ENCODE data around the gene GASK1A.

Gene GASK1A

GRCh38 chr3:43072361-43072760 lies 93.2 kb downstream of the GASK1A start:
- Histone ChIP-seq H3K23ac (ENCODE audit: low read length in 2 of 2) (no peak overlapping the region), H2AFZ (ENCODE audit: low read depth, low read length) (no peak overlapping the region), H3K4ac (ENCODE audit: low read depth in 1 of 2, low read length in 2 of 2) (no peak overlapping the region), H3K79me1 (replicated peaks; ENCODE audit: low read length, poor library complexity, severe bottlenecking) (no peaks in the 10 kb centered on the region), H4K91ac (ENCODE audit: low read length) (no peak overlapping the region), H3K36me3 (ENCODE audit: control insufficient read depth in 1 of 2, insufficient read depth in 2 of 2, low read depth in 1 of 2, low read length in 2 of 2) (no peaks in the 10 kb centered on the region), H3K4me2 (ENCODE audit: low read length, poor library complexity, severe bottlenecking) (no peak overlapping the region), H3K4me3 (ENCODE audit: insufficient read depth in 1 of 2, low read depth in 1 of 2, low read length in 2 of 2) (no peak overlapping the region), H2BK120ac (ENCODE audit: low read depth, low read length) (no peak overlapping the region), H3K4me1 (ENCODE audit: control insufficient read depth, insufficient read depth, low read depth, low read length) (peaks cover 5% of the 10 kb centered on the region), H3K27ac (ENCODE audit: low read length, poor library complexity, severe bottlenecking) (no peak overlapping the region), H3K9me3 (ENCODE audit: control insufficient read depth, low read length) (no peaks in the 10 kb centered on the region), H3K18ac (ENCODE audit: low read depth in 1 of 2, low read length in 2 of 2) (no peak overlapping the region), H3K27me3 (ENCODE audit: control insufficient read depth in 1 of 2, insufficient read depth in 1 of 2, low read length in 2 of 2) (peaks cover 10 to 18% of the 10 kb centered on the region in 2 experiments), H2AK5ac (ENCODE audit: low read length, severe bottlenecking) (no peak overlapping the region), H4K8ac (ENCODE audit: low read length) (no peak overlapping the region), H2BK15ac (ENCODE audit: low read depth, poor library complexity, severe bottlenecking) (no peak overlapping the region), H3K14ac (ENCODE audit: low read length in 2 of 2) (no peak overlapping the region), H3K9ac (ENCODE audit: low read length) (no peak overlapping the region), H2BK12ac (ENCODE audit: low read length in 2 of 2) (no peak overlapping the region), H2BK5ac (ENCODE audit: low read depth, low read length, poor library complexity, severe bottlenecking) (no peak overlapping the region)
- DNase-seq: no peak
- 85% methylated on average over 4 of the region's 4 CpGs for WGBS

GRCh38 chr3:43073116-43073835 lies 94.2 kb downstream of the GASK1A start:
- peaks cover 10 to 18% of the 10 kb centered on the region in 2 experiments for H3K27me3 ChIP-seq (ENCODE audit: control insufficient read depth in 1 of 2, insufficient read depth in 1 of 2, low read length in 2 of 2)
- H3K4ac ChIP-seq (ENCODE audit: low read depth in 1 of 2, low read length in 2 of 2): no peak overlapping the region
- H4K8ac ChIP-seq (ENCODE audit: low read length): no peak overlapping the region
- H2BK12ac ChIP-seq (ENCODE audit: low read length in 2 of 2): no peak overlapping the region
- no peak overlapping the region for H3K27ac ChIP-seq (ENCODE audit: low read length, poor library complexity, severe bottlenecking)
- 82% methylated on average over 7 of the region's 7 CpGs for WGBS
- H4K91ac ChIP-seq (ENCODE audit: low read length): no peak overlapping the region
- no peak overlapping the region for H3K23ac ChIP-seq (ENCODE audit: low read length in 2 of 2)
- no peak overlapping the region for H2BK120ac ChIP-seq (ENCODE audit: low read depth, low read length)
- H3K79me1 ChIP-seq (replicated peaks; ENCODE audit: low read length, poor library complexity, severe bottlenecking): no peaks in the 10 kb centered on the region
- no peak overlapping the region for H3K18ac ChIP-seq (ENCODE audit: low read depth in 1 of 2, low read length in 2 of 2)
- no peak overlapping the region for H3K4me3 ChIP-seq (ENCODE audit: insufficient read depth in 1 of 2, low read depth in 1 of 2, low read length in 2 of 2)
- H2BK5ac ChIP-seq (ENCODE audit: low read depth, low read length, poor library complexity, severe bottlenecking): no peak overlapping the region
- H2AK5ac ChIP-seq (ENCODE audit: low read length, severe bottlenecking): no peak overlapping the region
- H3K14ac ChIP-seq (ENCODE audit: low read length in 2 of 2): no peak overlapping the region
- H2AFZ ChIP-seq (ENCODE audit: low read depth, low read length): no peak overlapping the region
- no peak overlapping the region for H3K4me2 ChIP-seq (ENCODE audit: low read length, poor library complexity, severe bottlenecking)
- H3K36me3 ChIP-seq (ENCODE audit: control insufficient read depth in 1 of 2, insufficient read depth in 2 of 2, low read depth in 1 of 2, low read length in 2 of 2): no peaks in the 10 kb centered on the region
- H2BK15ac ChIP-seq (ENCODE audit: low read depth, poor library complexity, severe bottlenecking): no peak overlapping the region
- no peak overlapping the region for H3K9ac ChIP-seq (ENCODE audit: low read length)
- H3K4me1 ChIP-seq (ENCODE audit: control insufficient read depth, insufficient read depth, low read depth, low read length): peaks cover 5% of the 10 kb centered on the region
- H3K9me3 ChIP-seq (ENCODE audit: control insufficient read depth, low read length): no peaks in the 10 kb centered on the region
- no peak for DNase-seq

GRCh38 chr3:43073836-43074220 lies 94.7 kb downstream of the GASK1A start:
- H3K79me1 ChIP-seq (replicated peaks; ENCODE audit: low read length, poor library complexity, severe bottlenecking): no peaks in the 10 kb centered on the region
- no peak overlapping the region for H3K9ac ChIP-seq (ENCODE audit: low read length)
- no peak overlapping the region for H3K4me3 ChIP-seq (ENCODE audit: insufficient read depth in 1 of 2, low read depth in 1 of 2, low read length in 2 of 2)
- no peak overlapping the region for H3K4ac ChIP-seq (ENCODE audit: low read depth in 1 of 2, low read length in 2 of 2)
- H3K18ac ChIP-seq (ENCODE audit: low read depth in 1 of 2, low read length in 2 of 2): no peak overlapping the region
- H3K27me3 ChIP-seq (ENCODE audit: control insufficient read depth in 1 of 2, insufficient read depth in 1 of 2, low read length in 2 of 2): peaks cover 10 to 18% of the 10 kb centered on the region in 2 experiments
- DNase-seq: no peak
- no peak overlapping the region for H3K23ac ChIP-seq (ENCODE audit: low read length in 2 of 2)
- H2AFZ ChIP-seq (ENCODE audit: low read depth, low read length): no peak overlapping the region
- H2BK5ac ChIP-seq (ENCODE audit: low read depth, low read length, poor library complexity, severe bottlenecking): no peak overlapping the region
- H4K91ac ChIP-seq (ENCODE audit: low read length): no peak overlapping the region
- H3K4me2 ChIP-seq (ENCODE audit: low read length, poor library complexity, severe bottlenecking): no peak overlapping the region
- no peaks in the 10 kb centered on the region for H3K9me3 ChIP-seq (ENCODE audit: control insufficient read depth, low read length)
- H4K8ac ChIP-seq (ENCODE audit: low read length): no peak overlapping the region
- WGBS: 66% methylated on average over 5 of the region's 5 CpGs
- H3K36me3 ChIP-seq (ENCODE audit: control insufficient read depth in 1 of 2, insufficient read depth in 2 of 2, low read depth in 1 of 2, low read length in 2 of 2): no peaks in the 10 kb centered on the region
- no peak overlapping the region for H2AK5ac ChIP-seq (ENCODE audit: low read length, severe bottlenecking)
- H3K4me1 ChIP-seq (ENCODE audit: control insufficient read depth, insufficient read depth, low read depth, low read length): peaks cover 5% of the 10 kb centered on the region
- H2BK15ac ChIP-seq (ENCODE audit: low read depth, poor library complexity, severe bottlenecking): no peak overlapping the region
- no peak overlapping the region for H3K14ac ChIP-seq (ENCODE audit: low read length in 2 of 2)
- no peak overlapping the region for H3K27ac ChIP-seq (ENCODE audit: low read length, poor library complexity, severe bottlenecking)
- no peak overlapping the region for H2BK120ac ChIP-seq (ENCODE audit: low read depth, low read length)
- H2BK12ac ChIP-seq (ENCODE audit: low read length in 2 of 2): no peak overlapping the region

GRCh38 chr3:43074482-43074881 lies 95.4 kb downstream of the GASK1A start:
- no peak overlapping the region for H3K27ac ChIP-seq (ENCODE audit: low read length, poor library complexity, severe bottlenecking)
- peaks cover 5% of the 10 kb centered on the region for H3K4me1 ChIP-seq (ENCODE audit: control insufficient read depth, insufficient read depth, low read depth, low read length)
- H3K4me3 ChIP-seq (ENCODE audit: insufficient read depth in 1 of 2, low read depth in 1 of 2, low read length in 2 of 2): no peak overlapping the region
- H4K8ac ChIP-seq (ENCODE audit: low read length): no peak overlapping the region
- WGBS: 63% methylated on average over 3 of the region's 4 CpGs
- no peaks in the 10 kb centered on the region for H3K79me1 ChIP-seq (replicated peaks; ENCODE audit: low read length, poor library complexity, severe bottlenecking)
- H3K36me3 ChIP-seq (ENCODE audit: control insufficient read depth in 1 of 2, insufficient read depth in 2 of 2, low read depth in 1 of 2, low read length in 2 of 2): peaks cover 2 to 4% of the 10 kb centered on the region in 2 experiments
- H2BK120ac ChIP-seq (ENCODE audit: low read depth, low read length): no peak overlapping the region
- DNase-seq: no peak
- H3K14ac ChIP-seq (ENCODE audit: low read length in 2 of 2): no peak overlapping the region
- H3K9ac ChIP-seq (ENCODE audit: low read length): no peak overlapping the region
- no peak overlapping the region for H2BK5ac ChIP-seq (ENCODE audit: low read depth, low read length, poor library complexity, severe bottlenecking)
- H2AK5ac ChIP-seq (ENCODE audit: low read length, severe bottlenecking): no peak overlapping the region
- no peaks in the 10 kb centered on the region for H3K9me3 ChIP-seq (ENCODE audit: control insufficient read depth, low read length)
- no peak overlapping the region for H3K18ac ChIP-seq (ENCODE audit: low read depth in 1 of 2, low read length in 2 of 2)
- no peak overlapping the region for H3K4me2 ChIP-seq (ENCODE audit: low read length, poor library complexity, severe bottlenecking)
- no peak overlapping the region for H2BK15ac ChIP-seq (ENCODE audit: low read depth, poor library complexity, severe bottlenecking)
- H3K27me3 ChIP-seq (ENCODE audit: control insufficient read depth in 1 of 2, insufficient read depth in 1 of 2, low read length in 2 of 2): peaks cover 10 to 18% of the 10 kb centered on the region in 2 experiments
- no peak overlapping the region for H2AFZ ChIP-seq (ENCODE audit: low read depth, low read length)
- H3K4ac ChIP-seq (ENCODE audit: low read depth in 1 of 2, low read length in 2 of 2): no peak overlapping the region
- H4K91ac ChIP-seq (ENCODE audit: low read length): no peak overlapping the region
- H3K23ac ChIP-seq (ENCODE audit: low read length in 2 of 2): no peak overlapping the region
- H2BK12ac ChIP-seq (ENCODE audit: low read length in 2 of 2): no peak overlapping the region
